ENCODE measurements around the gene FMNL3. TPM values are rescaled to one million over a fixed set of nuclear protein-coding genes. Genes with fewer than 3 reads are reported as not detected.

Gene FMNL3
- total and polyA plus RNA-seq, 2 of the 13 experiments (the other 11 are each of a cell fraction or from before 2014, with no cell fraction given), result 0.44 to 1.1 TPM

DNA sequence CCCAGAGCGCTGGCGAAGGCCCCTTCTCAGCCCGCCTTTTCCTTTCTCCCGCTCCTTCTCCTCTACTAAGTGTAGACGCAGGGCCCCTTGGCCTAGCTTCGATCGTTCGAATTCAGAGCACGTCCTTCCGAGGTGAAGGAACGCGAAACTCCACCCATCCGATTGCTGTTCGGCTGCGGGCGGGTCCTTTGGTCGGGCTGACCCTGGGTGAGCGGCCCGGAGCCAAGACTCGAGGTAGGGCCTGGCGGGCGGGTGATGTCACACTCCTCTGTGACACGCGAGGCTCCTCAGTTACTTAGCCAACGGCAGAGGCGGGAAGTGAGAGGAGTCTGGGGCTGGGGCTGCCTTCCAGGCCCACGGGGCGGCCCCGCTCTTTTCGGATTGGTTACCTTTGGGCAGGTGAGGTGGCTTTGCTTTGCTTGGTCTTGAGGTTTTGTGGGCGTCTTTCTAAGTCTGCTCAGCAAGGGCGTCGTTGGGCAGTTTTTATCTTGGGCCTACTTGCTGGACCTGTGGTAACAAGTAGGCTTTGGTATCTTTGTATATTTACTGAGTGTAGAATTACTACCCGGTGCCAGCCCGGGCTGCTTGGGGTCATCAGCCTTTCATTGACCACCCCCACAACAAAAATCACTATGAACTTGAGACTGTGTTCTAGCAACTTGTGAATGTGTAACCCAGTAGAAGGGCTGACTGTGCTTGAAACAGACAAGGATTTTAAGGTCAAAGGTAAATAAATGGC is 34.8 kb upstream of the FMNL3 start (continued):
- TF ChIP-seq ZNF574 (CRISPR knock-in tag; IDR thresholded peaks at IDR 0.05) (peak; percentile 45; the same call in 1 of the 2 replicates), STAT5B (CRISPR knock-in tag; IDR thresholded peaks at IDR 0.05) (no peak), MAZ (IDR thresholded peaks at IDR 0.05; ENCODE audit: borderline replicate concordance, low read depth, low read length) (no peak), MAZ (CRISPR knock-in tag; IDR thresholded peaks at IDR 0.05; ENCODE audit: low read depth) (no peak), MAFF (IDR thresholded peaks at IDR 0.05; ENCODE audit: low read depth, low read length) (peak; percentile 58; the same call in 1 of the 2 replicates), TAF1 (CRISPR knock-in tag; IDR thresholded peaks at IDR 0.05) (no peak), ZNF782 (CRISPR knock-in tag; IDR thresholded peaks at IDR 0.05; ENCODE audit: borderline replicate concordance) (peak; percentile 44; the same call in 1 of the 2 replicates), CC2D1A (CRISPR knock-in tag; IDR thresholded peaks at IDR 0.05) (no peak), ZBTB34 (CRISPR knock-in tag; IDR thresholded peaks at IDR 0.05) (0 out of 2 replicates have a peak, but pooled peaks have one; percentile 16), BRCA1 (CRISPR knock-in tag; IDR thresholded peaks at IDR 0.05) (no peak; the same call in 1 of the 2 replicates), POLR2G (IDR thresholded peaks at IDR 0.05; ENCODE audit: low read depth, low read length) (no peak; the same call in 1 of the 2 replicates), AGO1 (IDR thresholded peaks at IDR 0.05; ENCODE audit: low read depth, low read length, poor library complexity, severe bottlenecking) (no peak), ZNF777 (CRISPR knock-in tag; IDR thresholded peaks at IDR 0.05) (no peak), SAFB2 (CRISPR knock-in tag; IDR thresholded peaks at IDR 0.05; ENCODE audit: borderline replicate concordance, low read depth) (0 out of 2 replicates have a peak, but pooled peaks have one; percentile 45), ARID2 (CRISPR knock-in tag; IDR thresholded peaks at IDR 0.05; ENCODE audit: borderline replicate concordance) (no peak), IKZF1 (IDR thresholded peaks at IDR 0.05) (no peak), ZMAT3 (CRISPR knock-in tag; conservative IDR thresholded peaks at IDR 0.05) (0 out of 2 replicates have a peak, but pooled peaks have one; percentile 13), CHD2 (IDR thresholded peaks at IDR 0.05; ENCODE audit: low read depth, low read length) (no peak)
- TF ChIP-seq, protein P1, sequence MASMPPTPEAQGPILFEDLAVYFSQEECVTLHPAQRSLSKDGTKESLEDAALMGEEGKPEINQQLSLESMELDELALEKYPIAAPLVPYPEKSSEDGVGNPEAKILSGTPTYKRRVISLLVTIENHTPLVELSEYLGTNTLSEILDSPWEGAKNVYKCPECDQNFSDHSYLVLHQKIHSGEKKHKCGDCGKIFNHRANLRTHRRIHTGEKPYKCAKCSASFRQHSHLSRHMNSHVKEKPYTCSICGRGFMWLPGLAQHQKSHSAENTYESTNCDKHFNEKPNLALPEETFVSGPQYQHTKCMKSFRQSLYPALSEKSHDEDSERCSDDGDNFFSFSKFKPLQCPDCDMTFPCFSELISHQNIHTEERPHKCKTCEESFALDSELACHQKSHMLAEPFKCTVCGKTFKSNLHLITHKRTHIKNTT (CRISPR knock-in tag; IDR thresholded peaks at IDR 0.05), result no peak
- TF ChIP-seq, protein P2, sequence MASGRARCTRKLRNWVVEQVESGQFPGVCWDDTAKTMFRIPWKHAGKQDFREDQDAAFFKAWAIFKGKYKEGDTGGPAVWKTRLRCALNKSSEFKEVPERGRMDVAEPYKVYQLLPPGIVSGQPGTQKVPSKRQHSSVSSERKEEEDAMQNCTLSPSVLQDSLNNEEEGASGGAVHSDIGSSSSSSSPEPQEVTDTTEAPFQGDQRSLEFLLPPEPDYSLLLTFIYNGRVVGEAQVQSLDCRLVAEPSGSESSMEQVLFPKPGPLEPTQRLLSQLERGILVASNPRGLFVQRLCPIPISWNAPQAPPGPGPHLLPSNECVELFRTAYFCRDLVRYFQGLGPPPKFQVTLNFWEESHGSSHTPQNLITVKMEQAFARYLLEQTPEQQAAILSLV (CRISPR knock-in tag; IDR thresholded peaks at IDR 0.05; ENCODE audit: borderline replicate concordance), result no peak
- TF ChIP-seq, protein P3, sequence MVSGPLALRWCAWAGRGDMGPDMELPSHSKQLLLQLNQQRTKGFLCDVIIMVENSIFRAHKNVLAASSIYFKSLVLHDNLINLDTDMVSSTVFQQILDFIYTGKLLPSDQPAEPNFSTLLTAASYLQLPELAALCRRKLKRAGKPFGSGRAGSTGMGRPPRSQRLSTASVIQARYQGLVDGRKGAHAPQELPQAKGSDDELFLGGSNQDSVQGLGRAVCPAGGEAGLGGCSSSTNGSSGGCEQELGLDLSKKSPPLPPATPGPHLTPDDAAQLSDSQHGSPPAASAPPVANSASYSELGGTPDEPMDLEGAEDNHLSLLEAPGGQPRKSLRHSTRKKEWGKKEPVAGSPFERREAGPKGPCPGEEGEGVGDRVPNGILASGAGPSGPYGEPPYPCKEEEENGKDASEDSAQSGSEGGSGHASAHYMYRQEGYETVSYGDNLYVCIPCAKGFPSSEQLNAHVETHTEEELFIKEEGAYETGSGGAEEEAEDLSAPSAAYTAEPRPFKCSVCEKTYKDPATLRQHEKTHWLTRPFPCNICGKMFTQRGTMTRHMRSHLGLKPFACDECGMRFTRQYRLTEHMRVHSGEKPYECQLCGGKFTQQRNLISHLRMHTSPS (CRISPR knock-in tag; IDR thresholded peaks at IDR 0.05; ENCODE audit: low read depth), result no peak; the same call in 1 of the 2 replicates
